CD4-positive, alpha-beta T cell (primary cell): ENCODE data around the gene ZBTB7C. TPM values are rescaled to one million over a fixed set of nuclear protein-coding genes. Genes with fewer than 3 reads are reported as not detected.

Experiments used
- ATAC-seq: fragments of 200-7000 bp; cut with Tn5 transposase; one replicate; pipeline ENCODE4 v1.10.0; 2022; ENCODE audit warnings: mild to moderate bottlenecking; ENCODE audit not compliant: poor library complexity
- CTCF ChIA-PET: fragments of 350-600 bp; sonication (Branson Sonifier 250); formaldehyde crosslinking; loops from one replicate; lab custom pipeline; 2021; ENCODE audit warnings: antibody characterized with exemption, inconsistent platforms; lab: Charles Lee
- POLR2A ChIA-PET: fragments of 350-600 bp; sonication (Branson Sonifier 250); formaldehyde crosslinking; loops from one replicate; lab custom pipeline; 2021; ENCODE audit warnings: antibody characterized with exemption, inconsistent platforms; lab: Charles Lee
- DNase-seq, 14 experiments: peaks; one replicate each; pipeline ENCODE4 v3.0.0-alpha.2; 2013 to 2020; ENCODE audit warnings: mixed read lengths in 2 of 14
- H3K27ac ChIP-seq, 2 donors: one replicate each; pipeline versions ENCODE4 v1.5.1 to v1.7.0; 2013; ENCODE audit warnings: low read length in 2 of 2, low read depth in 1 of 2, mild to moderate bottlenecking in 1 of 2
- H3K27me3 ChIP-seq, 2 experiments: 1 replicate in 1 of 2; 2 replicates in 1 of 2; pipeline versions ENCODE4 v1.6.1 to v1.7.0; 2013; ENCODE audit warnings: low read length in 2 of 2, control low read depth in 1 of 2, mild to moderate bottlenecking in 1 of 2, moderate library complexity in 1 of 2; ENCODE audit not compliant: insufficient read depth in 2 of 2, control insufficient read depth in 1 of 2
- H3K36me3 ChIP-seq: one replicate; pipeline ENCODE4 v1.6.1; 2013; ENCODE audit warnings: low read length, control low read depth; ENCODE audit not compliant: insufficient read depth
- H3K4me1 ChIP-seq: one replicate; pipeline ENCODE4 v1.6.1; 2013; ENCODE audit warnings: low read length, control low read depth; ENCODE audit not compliant: insufficient read depth
- H3K4me3 ChIP-seq: one replicate; pipeline ENCODE4 v1.5.1; 2013; ENCODE audit warnings: mild to moderate bottlenecking, low read length, moderate library complexity
- H3K9me3 ChIP-seq, 2 experiments: 1 replicate in 1 of 2; 2 replicates in 1 of 2; pipeline versions ENCODE4 v1.6.1 to v1.7.0; 2013; ENCODE audit warnings: low read length in 2 of 2, mild to moderate bottlenecking in 2 of 2, control low read depth in 1 of 2, moderate library complexity in 1 of 2; ENCODE audit not compliant: control insufficient read depth in 1 of 2, insufficient read depth in 1 of 2
- H3K27ac Mint-ChIP-seq: one replicate; pipeline ENCODE4 v1.8.0; 2020; ENCODE audit warnings: mixed read lengths
- H3K27me3 Mint-ChIP-seq: one replicate; pipeline ENCODE4 v1.8.0; 2021; ENCODE audit warnings: mixed read lengths
- H3K36me3 Mint-ChIP-seq: one replicate; pipeline ENCODE4 v1.8.0; 2021; ENCODE audit warnings: low read depth, mixed read lengths
- H3K4me1 Mint-ChIP-seq: one replicate; pipeline ENCODE4 v1.8.0; 2021; ENCODE audit warnings: low read depth, mixed read lengths
- H3K4me3 Mint-ChIP-seq: one replicate; pipeline ENCODE4 v1.8.0; 2020; ENCODE audit warnings: mild to moderate bottlenecking, mixed read lengths
- H3K9me3 Mint-ChIP-seq: one replicate; pipeline ENCODE4 v1.8.0; 2020; ENCODE audit warnings: mixed read lengths
- intact Hi-C, 2 experiments: fragments of 100-400 bp; cut with DNase I in 1 of 2; cut with micrococcal nuclease in 1 of 2; formaldehyde crosslinking; loops; one replicate each; pipeline versions ENCODE4 v1.15.1 to v1.9.0; 2023 to 2025; cut with DNase I, micrococcal nuclease
- total RNA-seq, 174 experiments: library from RNA in 2 of 174; stranded (reverse) in 2 of 174; gene quantifications; one replicate each; pipeline ENCODE4 v1.2.3 and lab custom pipeline; 2021 to 2026
- TF ChIP-seq, protein P1 (sequence below): fragments of 200-600 bp; IDR thresholded peaks from one replicate; pipeline ENCODE4 v1.8.0; 2022; ENCODE audit warnings: antibody characterized with exemption, mild to moderate bottlenecking

The ZBTB7C gene
- total RNA-seq, 2 experiments from 2014 or later = not detected

DNA sequence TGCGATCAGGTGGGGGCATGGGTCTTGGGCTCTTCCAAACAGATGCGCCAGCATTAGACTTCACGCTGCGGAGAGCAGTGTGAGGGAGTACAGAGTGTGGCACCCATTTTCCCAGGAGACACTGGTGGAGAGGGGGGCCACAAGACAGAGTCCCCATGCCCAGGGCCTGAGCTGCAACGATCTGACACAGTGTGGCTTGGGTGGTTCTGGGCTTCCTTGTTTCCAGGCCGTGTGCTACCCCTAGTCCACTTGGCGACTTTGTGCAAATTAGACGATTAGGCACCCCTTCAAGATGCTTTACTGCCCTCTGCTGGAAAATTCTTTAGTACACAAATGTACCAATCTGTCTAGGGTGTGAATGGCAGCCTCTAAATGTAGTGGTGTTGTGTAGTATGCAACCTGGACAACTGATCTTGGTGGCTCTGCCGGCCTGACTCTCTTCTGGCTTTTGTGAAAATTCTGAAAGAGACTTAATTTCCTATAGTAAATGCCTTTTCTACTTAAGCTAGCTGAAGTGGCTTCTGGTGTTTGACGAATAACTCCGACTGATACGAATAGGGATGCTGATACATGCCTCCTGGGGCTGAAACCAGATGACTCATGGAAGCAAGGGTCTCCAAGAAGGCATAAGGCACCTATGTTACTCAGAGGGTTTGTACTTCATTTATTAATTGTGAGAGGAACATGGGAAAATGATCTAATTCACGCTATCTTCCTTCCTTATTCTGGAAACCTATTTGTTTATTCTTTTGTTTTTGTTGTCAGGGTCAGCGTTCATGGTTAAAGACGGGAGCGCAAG lies 386.5 kb downstream of the ZBTB7C start:
- peaks cover 5% of the 10 kb centered on the region for H3K4me1 Mint-ChIP-seq
- H3K27ac Mint-ChIP-seq = no peak overlapping the region

DNA sequence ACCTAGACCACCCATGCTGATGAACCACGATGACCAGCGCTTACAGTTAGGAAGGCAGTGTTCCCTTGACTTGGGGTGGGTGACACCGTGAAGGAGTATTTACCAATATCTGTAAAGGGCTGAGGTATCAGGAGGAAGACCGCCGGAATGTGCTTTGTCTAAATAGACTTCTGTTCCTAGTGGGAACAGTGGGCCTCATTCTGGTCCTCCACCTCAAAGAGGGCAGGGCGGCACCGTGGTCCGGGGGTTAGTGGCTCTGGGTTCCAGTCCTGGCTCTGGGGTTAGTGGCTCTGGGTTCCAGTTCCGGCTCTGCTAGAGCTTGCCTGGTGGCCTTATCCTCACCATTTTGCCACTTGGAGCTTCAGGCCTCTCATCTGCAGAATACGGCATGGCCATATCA lies 387.2 kb downstream of the ZBTB7C start:
- Mint-ChIP-seq H3K9me3 (no peaks in the 10 kb centered on the region), H3K4me3 (no peak overlapping the region), H3K27me3 (peaks cover 47% of the 10 kb centered on the region), H3K36me3 (no peaks in the 10 kb centered on the region), H3K4me1 (peaks cover 5% of the 10 kb centered on the region), H3K27ac (no peak overlapping the region)
- ATAC-seq (no peak), DNase-seq (no peak)
- TF ChIP-seq, protein P1, sequence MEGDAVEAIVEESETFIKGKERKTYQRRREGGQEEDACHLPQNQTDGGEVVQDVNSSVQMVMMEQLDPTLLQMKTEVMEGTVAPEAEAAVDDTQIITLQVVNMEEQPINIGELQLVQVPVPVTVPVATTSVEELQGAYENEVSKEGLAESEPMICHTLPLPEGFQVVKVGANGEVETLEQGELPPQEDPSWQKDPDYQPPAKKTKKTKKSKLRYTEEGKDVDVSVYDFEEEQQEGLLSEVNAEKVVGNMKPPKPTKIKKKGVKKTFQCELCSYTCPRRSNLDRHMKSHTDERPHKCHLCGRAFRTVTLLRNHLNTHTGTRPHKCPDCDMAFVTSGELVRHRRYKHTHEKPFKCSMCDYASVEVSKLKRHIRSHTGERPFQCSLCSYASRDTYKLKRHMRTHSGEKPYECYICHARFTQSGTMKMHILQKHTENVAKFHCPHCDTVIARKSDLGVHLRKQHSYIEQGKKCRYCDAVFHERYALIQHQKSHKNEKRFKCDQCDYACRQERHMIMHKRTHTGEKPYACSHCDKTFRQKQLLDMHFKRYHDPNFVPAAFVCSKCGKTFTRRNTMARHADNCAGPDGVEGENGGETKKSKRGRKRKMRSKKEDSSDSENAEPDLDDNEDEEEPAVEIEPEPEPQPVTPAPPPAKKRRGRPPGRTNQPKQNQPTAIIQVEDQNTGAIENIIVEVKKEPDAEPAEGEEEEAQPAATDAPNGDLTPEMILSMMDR = no peak
- Histone ChIP-seq H3K4me3 (no peak overlapping the region), H3K4me1 (no peaks in the 10 kb centered on the region), H3K9me3 (no peaks in the 10 kb centered on the region), H3K36me3 (no peaks in the 10 kb centered on the region), H3K27me3 (peaks cover 7 to 18% of the 10 kb centered on the region in 2 experiments), H3K27ac (no peak overlapping the region)
- intact Hi-C loops = loop anchor here (1.0 to 2.0 kb wide), 2 partner anchors 145 to 250 kb away; no protein-coding TSS in a partner anchor
- ChIA-PET CTCF (no interaction called here), POLR2A (no interaction called here)

More for the DNA sequence above, 386.5 kb downstream of the ZBTB7C start:
- ATAC-seq (no peak), DNase-seq (peak in 3 of 14 experiments; percentile 52 to 65 (median 63))
- intact Hi-C loops = loop anchor here (1.0 to 2.0 kb wide), 2 partner anchors 146 to 250 kb away; no protein-coding TSS in a partner anchor
- Histone ChIP-seq H3K4me3 (no peak overlapping the region), H3K27me3 (peaks cover 7 to 13% of the 10 kb centered on the region in 2 experiments), H3K27ac (no peak overlapping the region), H3K4me1 (no peaks in the 10 kb centered on the region), H3K36me3 (no peaks in the 10 kb centered on the region), H3K9me3 (no peaks in the 10 kb centered on the region)
- peaks cover 44% of the 10 kb centered on the region for H3K27me3 Mint-ChIP-seq
- ChIA-PET CTCF (no interaction called here), POLR2A (no interaction called here)
- H3K36me3 Mint-ChIP-seq = no peaks in the 10 kb centered on the region
- H3K9me3 Mint-ChIP-seq = no peaks in the 10 kb centered on the region
- no peak overlapping the region for H3K4me3 Mint-ChIP-seq
- TF ChIP-seq, protein P1 = peak; percentile 56

DNA sequence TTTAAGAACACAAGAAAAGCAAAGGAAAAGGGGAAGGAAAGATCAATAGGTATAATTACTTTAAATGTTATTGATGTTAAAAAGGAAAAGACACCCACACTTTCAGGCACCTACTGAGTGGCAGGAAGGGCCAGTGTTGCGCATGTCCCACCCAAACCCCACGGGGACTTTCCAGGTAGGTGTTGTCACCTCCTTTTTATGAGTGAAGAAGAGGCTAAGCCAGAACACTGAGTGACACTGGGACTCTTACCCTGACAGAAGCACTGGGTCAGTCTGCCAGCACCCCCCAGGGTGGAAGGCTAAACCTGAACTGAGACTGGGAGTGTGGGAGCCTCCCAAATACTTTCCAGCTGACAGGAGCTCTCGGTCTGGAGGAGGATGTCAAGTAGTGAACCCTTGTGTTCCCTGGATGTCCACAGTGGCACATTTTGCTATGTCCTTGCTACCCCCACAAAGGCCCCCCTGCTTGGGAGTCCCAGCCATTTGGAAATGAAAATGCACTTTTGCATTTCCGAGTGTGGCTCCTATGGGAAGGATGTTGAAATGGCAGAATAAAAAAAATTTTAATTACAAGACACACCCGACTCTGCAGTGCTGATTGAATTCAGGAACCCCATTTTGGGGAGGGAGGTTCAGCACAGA lies 387.8 kb downstream of the ZBTB7C start:
- Mint-ChIP-seq H3K36me3 (no peaks in the 10 kb centered on the region), H3K27me3 (peaks cover 53% of the 10 kb centered on the region), H3K4me3 (no peak overlapping the region), H3K27ac (no peak overlapping the region), H3K9me3 (no peaks in the 10 kb centered on the region), H3K4me1 (peaks cover 5% of the 10 kb centered on the region)
- H3K4me3 ChIP-seq = no peak overlapping the region
- ChIA-PET CTCF (no interaction called here), POLR2A (no interaction called here)
- H3K4me1 ChIP-seq = no peaks in the 10 kb centered on the region
- intact Hi-C loops = no loop called here
- no peaks in the 10 kb centered on the region for H3K36me3 ChIP-seq
- ATAC-seq = no peak
- DNase-seq = no peak
- H3K27ac ChIP-seq = no peak overlapping the region
- no peaks in the 10 kb centered on the region for H3K9me3 ChIP-seq
- TF ChIP-seq, protein P1 = no peak
- H3K27me3 ChIP-seq = peaks cover 7 to 20% of the 10 kb centered on the region in 2 experiments
